Thoracic aorta (tissue), 2 donors: ENCODE measurements around the gene ABL2. TPM values are rescaled to one million over a fixed set of nuclear protein-coding genes. Genes with fewer than 3 reads are reported as not detected.

Source experiments
- ATAC-seq: fragments of 150-250 bp; one replicate; pipeline ENCODE4 v1.8.0; 2017; ENCODE audit warnings: low read depth; ENCODE audit not compliant: insufficient number of reproducible peaks, low FRiP score
- DNase-seq: peaks from one replicate; pipeline ENCODE4 v3.0.0-alpha.2; 2020; ENCODE audit warnings: low spot score
- H3K27ac ChIP-seq, 2 donors: fragments of 200-600 bp; sonication (generic); 1 replicate in 1 of 2; 2 replicates in 1 of 2; pipeline ENCODE4 v1.5.1; 2016; ENCODE audit warnings: mild to moderate bottlenecking in 2 of 2, moderate library complexity in 2 of 2
- H3K27me3 ChIP-seq: fragments of 200-600 bp; sonication (generic); replicated peaks from 2 replicates; pipeline ENCODE4 v1.6.0; 2016; ENCODE audit warnings: mild to moderate bottlenecking; ENCODE audit not compliant: insufficient read depth
- H3K36me3 ChIP-seq: fragments of 200-600 bp; sonication (generic); one replicate; pipeline ENCODE4 v1.5.1; 2016
- H3K4me1 ChIP-seq, 2 donors: fragments of 200-600 bp; sonication (generic); 1 replicate in 1 of 2; 2 replicates in 1 of 2; pipeline versions ENCODE4 v1.5.1 to v1.6.0; 2016; ENCODE audit warnings: low read depth in 2 of 2, mild to moderate bottlenecking in 1 of 2; ENCODE audit not compliant: control insufficient read depth in 1 of 2
- H3K4me3 ChIP-seq: fragments of 200-600 bp; sonication (generic); 2 replicates; pipeline ENCODE4 v1.5.1; 2016; ENCODE audit warnings: mild to moderate bottlenecking
- H3K9me3 ChIP-seq: fragments of 200-600 bp; sonication (generic); 2 replicates; pipeline ENCODE4 v1.5.1; 2016
- CTCF ChIP-seq: fragments of 200-600 bp; sonication (generic); IDR thresholded peaks from one replicate; pipeline ENCODE4 v1.5.1; 2019; ENCODE audit warnings: antibody characterized with exemption
- total RNA-seq, 2 donors: library from RNA; depleted of rRNA; stranded (reverse); fragments of >200 nt; gene quantifications; one replicate each; pipeline versions ENCODE4 v1.1.0 to v1.2.3, GENCODE V29; 2016

Gene ABL2
- total RNA-seq, 2 donors from 2014 or later, result 23.6 to 62.4 TPM

- Histone ChIP-seq H3K36me3 (peaks cover 26% of the 10 kb centered on the region), H3K4me3 (no peak overlapping the region), H3K9me3 (no peaks in the 10 kb centered on the region), H3K27me3 (no peaks in the 10 kb centered on the region), H3K27ac (peak overlapping the region; percentile 45 to 74), H3K4me1 (peaks cover 13 to 29% of the 10 kb centered on the region in 2 donors)
- TF ChIP-seq CTCF, result no peak
- DNase-seq, result no peak
- no peak for ATAC-seq
Measured at GRCh38 chr1:179089827-179090482, 139.5 kb downstream of the ABL2 start.

GRCh38 chr1:179087665-179088064 is 141.8 kb downstream of the ABL2 start:
- ATAC-seq, result no peak
- no peak for TF ChIP-seq CTCF
- peaks cover 3% of the 10 kb centered on the region for H3K36me3 ChIP-seq

GRCh38 chr1:179083533-179083932 is 145.9 kb downstream of the ABL2 start:
- no peak overlapping the region for H3K27ac ChIP-seq
- DNase-seq, result no peak
- H3K4me3 ChIP-seq, result no peak overlapping the region
- no peak for TF ChIP-seq CTCF
- no peaks in the 10 kb centered on the region for H3K36me3 ChIP-seq
- no peak for ATAC-seq
- no peaks in the 10 kb centered on the region for H3K27me3 ChIP-seq
- H3K4me1 ChIP-seq, result peaks cover 0 to 18% of the 10 kb centered on the region in 2 donors
- H3K9me3 ChIP-seq, result no peaks in the 10 kb centered on the region

More at GRCh38 chr1:179087665-179088064, 141.8 kb downstream of the ABL2 start:
- DNase-seq, result no peak
- H3K4me3 ChIP-seq, result no peak overlapping the region
- peaks cover 13 to 36% of the 10 kb centered on the region in 2 donors for H3K4me1 ChIP-seq
- H3K27ac ChIP-seq, result no peak overlapping the region
- no peaks in the 10 kb centered on the region for H3K27me3 ChIP-seq
- no peaks in the 10 kb centered on the region for H3K9me3 ChIP-seq

- no peaks in the 10 kb centered on the region for H3K9me3 ChIP-seq
- H3K27ac ChIP-seq, result peak overlapping the region; percentile 72 to 84
- no peaks in the 10 kb centered on the region for H3K27me3 ChIP-seq
- ATAC-seq (no peak), DNase-seq (no peak)
- H3K36me3 ChIP-seq, result no peaks in the 10 kb centered on the region
- H3K4me3 ChIP-seq, result peak overlapping the region; percentile 74
- H3K4me1 ChIP-seq, result peaks cover 0 to 18% of the 10 kb centered on the region in 2 donors
- no peak for TF ChIP-seq CTCF
Measured at GRCh38 chr1:179082999-179083335, 146.5 kb downstream of the ABL2 start.

- no peak for TF ChIP-seq CTCF
- Histone ChIP-seq H3K27ac (peak overlapping the region; percentile 72 to 84), H3K4me3 (peak overlapping the region; percentile 74), H3K27me3 (no peaks in the 10 kb centered on the region), H3K36me3 (no peaks in the 10 kb centered on the region), H3K4me1 (peaks cover 0 to 18% of the 10 kb centered on the region in 2 donors), H3K9me3 (no peaks in the 10 kb centered on the region)
- DNase-seq (no peak), ATAC-seq (peak; percentile 5)
Measured at GRCh38 chr1:179082333-179082998, 147.0 kb downstream of the ABL2 start.
